ENCODE results near the gene PAK1.

Gene PAK1

GRCh38 chr11:77370217-77370616, 103.7 kb downstream of the PAK1 start:
- no peak for TF ChIP-seq LEF1 (IDR thresholded peaks at IDR 0.05; ENCODE audit: borderline replicate concordance)
- TF ChIP-seq ARNT (IDR thresholded peaks at IDR 0.05) = no peak
- no peak for TF ChIP-seq FOXM1 (IDR thresholded peaks at IDR 0.05; ENCODE audit: borderline replicate concordance)
- no peak for TF ChIP-seq CTBP1 (IDR thresholded peaks at IDR 0.05; ENCODE audit: borderline replicate concordance)
- no peak for TF ChIP-seq FOXK2 (IDR thresholded peaks at IDR 0.05)
- no peak for TF ChIP-seq ZNF384 (IDR thresholded peaks at IDR 0.05)
- no peak for TF ChIP-seq NFRKB (IDR thresholded peaks at IDR 0.05)
- no peak for TF ChIP-seq L3MBTL2 (conservative IDR thresholded peaks at IDR 0.05)
- TF ChIP-seq FOXA1 (IDR thresholded peaks at IDR 0.05) = no peak
- TF ChIP-seq TARDBP (IDR thresholded peaks at IDR 0.05) = no peak
- CTCF ChIA-PET = interaction anchor here (0.9 to 1.0 kb wide), 2 partner anchors 12 to 101 kb away, joined by 3 to 4 read pairs; no protein-coding TSS in a partner anchor
- DNase-seq (ENCODE audit: extremely low spot score) = no peak
- POLR2A ChIA-PET = no interaction called here

DNA sequence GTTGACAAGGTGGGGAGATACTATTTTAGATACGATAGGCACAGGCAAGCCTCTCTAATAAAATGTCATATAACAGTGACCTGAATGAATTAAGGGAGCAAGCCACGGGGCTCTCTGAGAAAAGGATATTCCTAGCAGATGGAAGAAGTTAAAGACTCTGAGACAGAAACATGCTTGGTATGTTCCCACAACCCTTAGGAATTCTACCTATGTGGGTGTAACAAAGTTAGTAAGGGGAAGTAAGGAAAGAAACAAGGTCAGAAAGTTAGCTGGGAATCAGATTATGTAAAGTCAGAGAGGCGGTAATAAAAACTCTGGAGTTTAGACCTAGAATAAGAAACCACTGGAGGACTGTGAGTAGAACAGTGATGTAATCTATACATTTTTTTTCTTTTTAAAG, 112.7 kb downstream of the PAK1 start:
- CTCF ChIA-PET = no interaction called here
- no peak for DNase-seq (ENCODE audit: extremely low spot score)
- no peak for TF ChIP-seq SP1 (IDR thresholded peaks at IDR 0.05)
- TF ChIP-seq SUZ12 (IDR thresholded peaks at IDR 0.05) = no peak
- no peak for TF ChIP-seq FOXA1 (IDR thresholded peaks at IDR 0.05)
- TF ChIP-seq FOXM1 (IDR thresholded peaks at IDR 0.05; ENCODE audit: borderline replicate concordance) = no peak
- TF ChIP-seq BHLHE40 (IDR thresholded peaks at IDR 0.05; ENCODE audit: borderline replicate concordance) = no peak
- TF ChIP-seq LEF1 (IDR thresholded peaks at IDR 0.05; ENCODE audit: borderline replicate concordance) = no peak
- TF ChIP-seq, protein P1, sequence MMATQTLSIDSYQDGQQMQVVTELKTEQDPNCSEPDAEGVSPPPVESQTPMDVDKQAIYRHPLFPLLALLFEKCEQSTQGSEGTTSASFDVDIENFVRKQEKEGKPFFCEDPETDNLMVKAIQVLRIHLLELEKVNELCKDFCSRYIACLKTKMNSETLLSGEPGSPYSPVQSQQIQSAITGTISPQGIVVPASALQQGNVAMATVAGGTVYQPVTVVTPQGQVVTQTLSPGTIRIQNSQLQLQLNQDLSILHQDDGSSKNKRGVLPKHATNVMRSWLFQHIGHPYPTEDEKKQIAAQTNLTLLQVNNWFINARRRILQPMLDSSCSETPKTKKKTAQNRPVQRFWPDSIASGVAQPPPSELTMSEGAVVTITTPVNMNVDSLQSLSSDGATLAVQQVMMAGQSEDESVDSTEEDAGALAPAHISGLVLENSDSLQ (IDR thresholded peaks at IDR 0.05) = no peak
- no peak for TF ChIP-seq L3MBTL2 (conservative IDR thresholded peaks at IDR 0.05)
- POLR2A ChIA-PET = no interaction called here

- DNase-seq (ENCODE audit: extremely low spot score) = no peak
- ChIA-PET CTCF (no interaction called here), POLR2A (no interaction called here)
- TF ChIP-seq, protein P1 (IDR thresholded peaks at IDR 0.05) = no peak
- TF ChIP-seq ARNT (IDR thresholded peaks at IDR 0.05) (no peak), L3MBTL2 (conservative IDR thresholded peaks at IDR 0.05) (no peak), CTBP1 (IDR thresholded peaks at IDR 0.05; ENCODE audit: borderline replicate concordance) (no peak), ZNF384 (IDR thresholded peaks at IDR 0.05) (no peak), SUZ12 (IDR thresholded peaks at IDR 0.05) (no peak), ELF4 (IDR thresholded peaks at IDR 0.05) (no peak), LEF1 (IDR thresholded peaks at IDR 0.05; ENCODE audit: borderline replicate concordance) (no peak), FOXM1 (IDR thresholded peaks at IDR 0.05; ENCODE audit: borderline replicate concordance) (no peak), FOXK2 (IDR thresholded peaks at IDR 0.05) (no peak), FOXA1 (IDR thresholded peaks at IDR 0.05) (no peak), BHLHE40 (IDR thresholded peaks at IDR 0.05; ENCODE audit: borderline replicate concordance) (no peak), TARDBP (IDR thresholded peaks at IDR 0.05) (no peak), HDGF (IDR thresholded peaks at IDR 0.05; ENCODE audit: borderline replicate concordance) (no peak)
Observed at GRCh38 chr11:77359481-77359880, 114.4 kb downstream of the PAK1 start.

DNA sequence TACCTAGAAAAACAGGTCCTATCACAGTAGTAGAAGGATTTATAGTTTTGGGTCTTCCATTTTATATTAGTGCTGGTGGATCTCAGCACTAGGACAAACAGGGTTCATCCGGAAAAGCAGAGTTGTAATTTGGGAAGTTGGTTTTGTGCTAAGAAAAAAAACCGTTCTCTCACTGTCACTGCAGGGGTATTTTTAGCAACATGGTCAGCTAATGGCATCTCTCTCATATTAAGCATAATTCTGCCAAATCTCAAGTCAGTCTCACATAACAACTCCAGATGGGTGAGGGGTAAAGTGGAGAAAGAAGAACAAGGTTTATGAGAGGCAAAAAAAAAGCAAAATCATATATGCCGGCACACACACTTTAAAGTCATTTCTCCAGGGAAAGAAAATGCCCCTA, 120.8 kb downstream of the PAK1 start:
- CTCF ChIA-PET = no interaction called here
- POLR2A ChIA-PET = no interaction called here
- no peak for DNase-seq (ENCODE audit: extremely low spot score)
- TF ChIP-seq ELF4 (IDR thresholded peaks at IDR 0.05) (no peak), LEF1 (IDR thresholded peaks at IDR 0.05; ENCODE audit: borderline replicate concordance) (no peak), FOXK2 (IDR thresholded peaks at IDR 0.05) (no peak), BHLHE40 (IDR thresholded peaks at IDR 0.05; ENCODE audit: borderline replicate concordance) (no peak), TARDBP (IDR thresholded peaks at IDR 0.05) (no peak), FOXA1 (IDR thresholded peaks at IDR 0.05) (no peak)

DNA sequence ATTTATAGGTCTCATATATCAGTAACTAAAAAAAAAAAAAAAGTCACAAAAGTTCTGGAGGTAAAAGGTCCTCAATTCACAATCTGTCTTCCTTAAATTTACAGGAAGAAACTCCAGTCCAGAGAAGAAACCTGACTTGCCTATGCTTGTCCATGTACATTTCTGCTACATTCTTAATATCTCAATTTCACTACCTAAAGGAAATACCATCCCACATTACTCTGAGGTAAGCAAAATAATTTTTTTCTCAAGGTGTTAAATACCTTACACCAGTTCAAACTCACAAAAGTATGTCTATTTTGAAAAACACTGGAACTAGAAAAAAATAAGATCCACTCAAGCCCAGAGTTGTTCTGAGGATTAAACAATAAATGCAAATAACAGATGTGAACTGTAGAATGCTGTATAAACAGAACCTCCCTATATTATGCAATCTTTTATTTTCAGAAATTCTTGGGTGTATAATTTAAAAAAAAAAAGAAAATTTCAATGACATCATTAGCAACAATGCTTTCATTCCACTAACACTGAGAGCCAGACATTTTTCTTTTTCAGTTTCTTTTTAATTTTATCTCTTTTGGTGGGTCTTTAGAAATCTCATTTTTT, 122.5 kb downstream of the PAK1 start:
- DNase-seq (ENCODE audit: extremely low spot score) = no peak
- CTCF ChIA-PET = no interaction called here
- no peak for TF ChIP-seq FOXM1 (IDR thresholded peaks at IDR 0.05; ENCODE audit: borderline replicate concordance)
- TF ChIP-seq SP1 (IDR thresholded peaks at IDR 0.05) = no peak
- TF ChIP-seq ZNF384 (IDR thresholded peaks at IDR 0.05) = no peak
- POLR2A ChIA-PET = no interaction called here

GRCh38 chr11:77347948-77348347, 125.9 kb downstream of the PAK1 start:
- POLR2A ChIA-PET = no interaction called here
- TF ChIP-seq NFRKB (IDR thresholded peaks at IDR 0.05) = no peak
- TF ChIP-seq, protein P1 (IDR thresholded peaks at IDR 0.05) = no peak
- TF ChIP-seq BHLHE40 (IDR thresholded peaks at IDR 0.05; ENCODE audit: borderline replicate concordance) = no peak
- TF ChIP-seq CTBP1 (IDR thresholded peaks at IDR 0.05; ENCODE audit: borderline replicate concordance) = no peak
- no peak for TF ChIP-seq FOXK2 (IDR thresholded peaks at IDR 0.05)
- CTCF ChIA-PET = no interaction called here
- no peak for DNase-seq (ENCODE audit: extremely low spot score)

DNA sequence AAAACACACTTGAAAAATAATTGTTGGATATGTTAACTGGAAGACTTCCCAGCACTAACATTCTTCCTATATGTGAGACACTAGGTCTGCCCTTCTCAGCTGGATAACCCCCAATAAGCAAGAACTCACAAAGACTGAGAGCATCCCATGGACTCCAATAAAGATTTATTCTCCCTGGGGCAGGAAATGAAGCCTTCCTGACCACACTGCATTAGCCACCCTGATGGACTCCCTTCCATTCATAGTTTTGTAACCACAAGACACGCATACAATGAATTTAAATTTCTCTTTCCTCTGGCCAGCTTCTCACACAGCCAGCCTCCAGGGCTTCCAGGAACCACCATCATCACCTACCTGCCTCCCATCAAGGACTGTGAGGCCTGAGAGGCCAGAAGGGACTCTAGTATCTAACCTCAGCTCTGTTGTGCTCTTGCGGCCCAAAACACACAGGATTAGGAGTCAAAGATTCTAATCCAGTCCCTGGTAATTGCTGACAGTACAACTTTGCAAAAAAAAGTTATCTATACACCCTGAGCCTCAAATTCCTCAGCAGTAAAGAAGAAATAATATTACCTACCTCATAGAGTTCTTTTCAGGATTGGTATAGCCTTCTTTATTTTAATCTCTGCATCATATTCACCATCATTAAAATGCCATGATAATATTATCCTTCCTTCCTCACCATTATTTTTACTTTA, 126.8 kb downstream of the PAK1 start:
- POLR2A ChIA-PET = no interaction called here
- no peak for TF ChIP-seq ZNF384 (IDR thresholded peaks at IDR 0.05)
- TF ChIP-seq ARNT (IDR thresholded peaks at IDR 0.05) = no peak
- no peak for TF ChIP-seq LEF1 (IDR thresholded peaks at IDR 0.05; ENCODE audit: borderline replicate concordance)
- TF ChIP-seq FOXM1 (IDR thresholded peaks at IDR 0.05; ENCODE audit: borderline replicate concordance) = no peak
- TF ChIP-seq SUZ12 (IDR thresholded peaks at IDR 0.05) = no peak
- TF ChIP-seq SP1 (IDR thresholded peaks at IDR 0.05) = no peak
- TF ChIP-seq HDGF (IDR thresholded peaks at IDR 0.05; ENCODE audit: borderline replicate concordance) = no peak
- TF ChIP-seq TARDBP (IDR thresholded peaks at IDR 0.05) = no peak
- TF ChIP-seq FOXK2 (IDR thresholded peaks at IDR 0.05) = no peak
- TF ChIP-seq FOXA1 (IDR thresholded peaks at IDR 0.05) = no peak
- no peak for TF ChIP-seq ELF4 (IDR thresholded peaks at IDR 0.05)
- no peak for TF ChIP-seq CTBP1 (IDR thresholded peaks at IDR 0.05; ENCODE audit: borderline replicate concordance)
- no peak for TF ChIP-seq NFRKB (IDR thresholded peaks at IDR 0.05)
- no peak for TF ChIP-seq BHLHE40 (IDR thresholded peaks at IDR 0.05; ENCODE audit: borderline replicate concordance)
- TF ChIP-seq L3MBTL2 (conservative IDR thresholded peaks at IDR 0.05) = no peak
- CTCF ChIA-PET = no interaction called here
- DNase-seq (ENCODE audit: extremely low spot score) = no peak

Measured in HEK293T (cell line).